ENCODE measurements around the gene HLA-B.

The HLA-B gene

GRCh38 chr6:31385041-31385440, 28.1 kb upstream of the HLA-B start:
- Mint-ChIP-seq H3K9me3 (no peaks in the 10 kb centered on the region), H3K4me1 (peaks cover 38% of the 10 kb centered on the region), H3K27ac (no peak overlapping the region), H3K4me3 (no peak overlapping the region), H3K36me3 (ENCODE audit: low read depth) (no peaks in the 10 kb centered on the region), H3K27me3 (ENCODE audit: low read depth, poor library complexity) (peaks cover 29% of the 10 kb centered on the region)
- no peak for TF ChIP-seq CTCF (IDR thresholded peaks at IDR 0.05)
- no peak for DNase-seq

- no peak overlapping the region for H3K27ac Mint-ChIP-seq
- peaks cover 42% of the 10 kb centered on the region for H3K27me3 Mint-ChIP-seq (ENCODE audit: low read depth, poor library complexity)
- peaks cover 33% of the 10 kb centered on the region for H3K4me1 Mint-ChIP-seq
- H3K4me3 Mint-ChIP-seq, result no peak overlapping the region
- TF ChIP-seq CTCF (IDR thresholded peaks at IDR 0.05), result no peak
- H3K9me3 Mint-ChIP-seq, result no peaks in the 10 kb centered on the region
- DNase-seq, result no peak
- no peaks in the 10 kb centered on the region for H3K36me3 Mint-ChIP-seq (ENCODE audit: low read depth)
Observed at GRCh38 chr6:31383149-31383548, 26.2 kb upstream of the HLA-B start.

- Mint-ChIP-seq H3K9me3 (no peaks in the 10 kb centered on the region), H3K36me3 (ENCODE audit: low read depth) (no peaks in the 10 kb centered on the region), H3K4me1 (peaks cover 19% of the 10 kb centered on the region), H3K4me3 (no peak overlapping the region), H3K27ac (no peak overlapping the region), H3K27me3 (ENCODE audit: low read depth, poor library complexity) (peaks cover 43% of the 10 kb centered on the region)
- TF ChIP-seq CTCF (IDR thresholded peaks at IDR 0.05), result no peak
- no peak for DNase-seq
Observed at GRCh38 chr6:31381666-31382065, 24.7 kb upstream of the HLA-B start.

GRCh38 chr6:31379850-31380249, 22.9 kb upstream of the HLA-B start:
- Mint-ChIP-seq H3K4me1 (peaks cover 10% of the 10 kb centered on the region), H3K9me3 (no peaks in the 10 kb centered on the region), H3K36me3 (ENCODE audit: low read depth) (no peaks in the 10 kb centered on the region), H3K27me3 (ENCODE audit: low read depth, poor library complexity) (peaks cover 47% of the 10 kb centered on the region), H3K4me3 (no peak overlapping the region), H3K27ac (no peak overlapping the region)
- no peak for TF ChIP-seq CTCF (IDR thresholded peaks at IDR 0.05)
- DNase-seq, result no peak

- H3K9me3 Mint-ChIP-seq, result no peaks in the 10 kb centered on the region
- H3K4me3 Mint-ChIP-seq, result no peak overlapping the region
- DNase-seq, result no peak
- no peaks in the 10 kb centered on the region for H3K36me3 Mint-ChIP-seq (ENCODE audit: low read depth)
- H3K4me1 Mint-ChIP-seq, result peaks cover 10% of the 10 kb centered on the region
- no peak overlapping the region for H3K27ac Mint-ChIP-seq
- H3K27me3 Mint-ChIP-seq (ENCODE audit: low read depth, poor library complexity), result peaks cover 44% of the 10 kb centered on the region
- no peak for TF ChIP-seq CTCF (IDR thresholded peaks at IDR 0.05)
Observed at GRCh38 chr6:31378721-31379103, 21.7 kb upstream of the HLA-B start.

GRCh38 chr6:31378062-31378720, 21.2 kb upstream of the HLA-B start:
- peaks cover 49% of the 10 kb centered on the region for H3K27me3 Mint-ChIP-seq (ENCODE audit: low read depth, poor library complexity)
- H3K4me3 Mint-ChIP-seq, result no peak overlapping the region
- H3K9me3 Mint-ChIP-seq, result peaks cover 5% of the 10 kb centered on the region
- DNase-seq, result no peak
- no peak overlapping the region for H3K27ac Mint-ChIP-seq
- peaks cover 10% of the 10 kb centered on the region for H3K4me1 Mint-ChIP-seq
- no peak for TF ChIP-seq CTCF (IDR thresholded peaks at IDR 0.05)
- H3K36me3 Mint-ChIP-seq (ENCODE audit: low read depth), result no peaks in the 10 kb centered on the region

Measured in nephron progenitor cell (in vitro differentiated cells).